ENCODE measurements around the gene GZF1.

DNA sequence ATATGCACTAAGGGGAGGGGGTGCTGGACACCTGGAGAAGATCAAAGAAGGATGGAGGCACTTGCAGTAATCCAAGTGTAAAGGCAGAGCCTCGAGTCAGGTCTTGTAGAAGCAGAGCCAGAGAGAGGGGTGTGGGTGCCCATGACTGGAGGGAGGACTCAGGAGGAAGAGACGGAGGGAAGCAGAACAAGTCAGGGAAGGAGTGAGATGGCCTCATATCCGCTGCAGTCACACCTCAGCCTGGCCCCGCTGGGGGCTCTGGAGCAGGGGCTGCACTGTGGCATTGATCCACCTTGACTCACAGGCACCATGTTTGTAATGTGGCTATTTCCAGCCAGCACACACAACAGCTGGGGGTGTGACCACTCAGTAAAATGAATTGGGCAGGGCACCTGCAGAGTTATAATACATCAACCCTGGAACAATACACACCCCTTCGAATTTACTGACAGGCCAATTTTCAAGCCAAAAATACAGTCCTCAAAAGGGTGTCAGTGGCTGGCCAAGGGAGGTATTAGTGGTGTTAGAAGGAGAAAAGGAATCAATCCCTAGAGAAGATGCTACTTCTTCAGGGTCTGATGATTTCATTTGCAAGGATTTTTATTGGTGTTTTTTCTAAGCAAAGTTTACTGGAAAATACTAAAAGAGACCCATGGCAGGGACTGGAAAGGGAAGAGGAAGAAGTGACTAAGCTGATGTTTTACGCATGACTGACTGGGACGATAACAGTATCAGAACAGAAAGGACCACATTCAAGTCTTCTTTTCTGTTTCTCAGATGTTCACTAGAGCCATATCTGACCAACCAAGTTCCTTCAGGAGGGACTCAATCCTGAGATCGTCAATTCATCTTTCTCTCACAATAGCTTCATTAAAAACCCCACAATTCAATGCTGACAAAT lies 30.3 kb upstream of the GZF1 start:
- TF ChIP-seq, protein P1, sequence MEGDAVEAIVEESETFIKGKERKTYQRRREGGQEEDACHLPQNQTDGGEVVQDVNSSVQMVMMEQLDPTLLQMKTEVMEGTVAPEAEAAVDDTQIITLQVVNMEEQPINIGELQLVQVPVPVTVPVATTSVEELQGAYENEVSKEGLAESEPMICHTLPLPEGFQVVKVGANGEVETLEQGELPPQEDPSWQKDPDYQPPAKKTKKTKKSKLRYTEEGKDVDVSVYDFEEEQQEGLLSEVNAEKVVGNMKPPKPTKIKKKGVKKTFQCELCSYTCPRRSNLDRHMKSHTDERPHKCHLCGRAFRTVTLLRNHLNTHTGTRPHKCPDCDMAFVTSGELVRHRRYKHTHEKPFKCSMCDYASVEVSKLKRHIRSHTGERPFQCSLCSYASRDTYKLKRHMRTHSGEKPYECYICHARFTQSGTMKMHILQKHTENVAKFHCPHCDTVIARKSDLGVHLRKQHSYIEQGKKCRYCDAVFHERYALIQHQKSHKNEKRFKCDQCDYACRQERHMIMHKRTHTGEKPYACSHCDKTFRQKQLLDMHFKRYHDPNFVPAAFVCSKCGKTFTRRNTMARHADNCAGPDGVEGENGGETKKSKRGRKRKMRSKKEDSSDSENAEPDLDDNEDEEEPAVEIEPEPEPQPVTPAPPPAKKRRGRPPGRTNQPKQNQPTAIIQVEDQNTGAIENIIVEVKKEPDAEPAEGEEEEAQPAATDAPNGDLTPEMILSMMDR (IDR thresholded peaks at IDR 0.05; ENCODE audit: low read depth, low read length, poor library complexity, severe bottlenecking): no peak
- no peak for TF ChIP-seq EZH2phosphoT487 (IDR thresholded peaks at IDR 0.05; ENCODE audit: borderline replicate concordance, low read length)

Data from DOHH2 (cell line).